ENCODE results near the gene PARP15.
"Not testable (repeated sequence)": the region's sequence is repeated elsewhere in the genome, so short reads cannot be mapped to it uniquely, and the experiment has no call there.

Gene PARP15

GRCh38 chr3:122665226-122665786 lies 87.9 kb downstream of the PARP15 start:
- no peak for DNase-seq (ENCODE audit: low read depth in 2 of 3, low spot score in 2 of 3)

- DNase-seq (ENCODE audit: low read depth in 2 of 3, low spot score in 2 of 3), result no peak
Observed at GRCh38 chr3:122665881-122666280, 88.4 kb downstream of the PARP15 start.

- DNase-seq (ENCODE audit: low read depth in 2 of 3, low spot score in 2 of 3), result no peak
Observed at GRCh38 chr3:122668930-122669730, 91.7 kb downstream of the PARP15 start.

GRCh38 chr3:122671553-122671952 lies 94.1 kb downstream of the PARP15 start:
- DNase-seq (ENCODE audit: low read depth in 2 of 3, low spot score in 2 of 3), result no peak

- no peak for DNase-seq (ENCODE audit: low read depth in 2 of 3, low spot score in 2 of 3)
Observed at GRCh38 chr3:122674339-122674738, 96.9 kb downstream of the PARP15 start.

- DNase-seq (ENCODE audit: low read depth in 2 of 3, low spot score in 2 of 3), result no peak
Observed at GRCh38 chr3:122676759-122677158, 99.3 kb downstream of the PARP15 start.

- DNase-seq (ENCODE audit: low read depth in 2 of 3, low spot score in 2 of 3), result no peak
Observed at GRCh38 chr3:122677216-122677615, 99.8 kb downstream of the PARP15 start.

- no peak for DNase-seq (ENCODE audit: low read depth in 2 of 3, low spot score in 2 of 3)
Observed at GRCh38 chr3:122678506-122678905, 101.1 kb downstream of the PARP15 start.

DNA sequence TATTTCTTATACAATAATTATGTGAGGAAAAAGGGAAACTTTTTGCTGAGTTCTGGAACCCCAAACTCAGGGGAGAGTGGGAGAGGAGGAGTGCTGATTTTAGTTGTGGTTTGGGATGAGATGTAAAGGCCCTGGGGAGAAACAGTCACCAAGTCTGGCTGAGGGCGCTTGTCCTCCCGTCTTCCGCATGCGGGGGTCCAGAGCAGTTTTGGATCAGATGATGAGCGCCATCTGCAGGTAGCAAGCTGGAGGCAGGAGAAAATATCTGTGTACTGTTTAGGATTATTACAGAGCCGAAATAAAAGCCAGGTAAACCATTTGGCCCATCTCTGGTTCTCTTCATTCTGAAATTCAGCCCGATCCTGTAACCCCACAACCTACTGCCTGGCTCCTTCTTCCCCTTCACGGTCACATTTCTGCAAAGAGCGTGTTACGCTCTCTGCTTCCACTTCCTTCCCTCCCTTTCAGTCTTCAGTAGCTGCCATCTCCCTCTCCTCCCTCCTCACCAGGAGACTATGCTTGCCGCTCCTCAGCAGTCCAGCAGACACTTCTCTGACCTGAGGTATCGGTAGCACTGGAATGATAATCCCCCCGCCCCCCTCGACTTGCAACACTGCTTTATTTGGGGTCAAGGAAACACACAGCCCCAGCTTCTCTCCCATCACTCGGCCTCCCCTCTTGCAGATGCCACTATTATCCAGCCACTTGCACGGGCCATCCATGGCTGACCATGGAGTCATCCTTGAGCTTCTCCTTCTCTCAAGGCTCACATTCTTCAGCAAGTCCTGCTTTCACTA lies 101.8 kb downstream of the PARP15 start:
- DNase-seq (ENCODE audit: low read depth in 2 of 3, low spot score in 2 of 3), result peak; percentile 43 to 59 (median 47)

DNA sequence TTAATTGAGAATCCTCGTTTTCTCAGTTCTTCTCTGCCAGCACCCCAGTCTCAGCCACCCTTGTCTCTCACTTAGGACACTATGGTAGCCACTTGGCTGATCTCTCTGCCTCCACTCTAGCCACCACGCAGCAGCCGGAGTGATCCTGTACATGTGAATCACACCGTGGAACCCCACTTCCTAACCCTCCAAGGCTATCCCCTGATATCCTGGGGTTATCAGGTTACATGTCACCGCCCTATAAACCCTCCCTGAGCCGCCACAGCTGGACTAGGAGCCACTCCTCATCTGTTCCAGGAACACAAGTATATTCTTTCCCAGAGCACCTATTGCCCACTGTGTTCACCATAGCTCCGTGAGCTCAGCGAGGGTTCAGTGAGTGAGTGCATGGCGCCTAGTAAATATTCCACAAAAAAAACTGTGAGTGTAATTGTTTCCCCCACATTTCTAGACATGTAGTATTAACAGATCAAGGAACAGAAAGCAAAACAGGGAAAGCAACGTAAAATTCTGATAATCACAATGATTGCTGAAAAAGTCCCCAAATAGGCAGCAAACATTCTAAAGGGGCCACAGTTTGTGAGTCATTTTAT lies 102.5 kb downstream of the PARP15 start:
- DNase-seq (ENCODE audit: low read depth in 2 of 3, low spot score in 2 of 3), result no peak

GRCh38 chr3:122680475-122681283 lies 103.2 kb downstream of the PARP15 start, which contains the start of gene PARP14:
Gene PARP14, plus strand, starts transcription at chr3:122680839. Its CDS starts 45 bp downstream, at chr3:122680884.
- DNase-seq (ENCODE audit: low read depth in 2 of 3, low spot score in 2 of 3), result peak; percentile 30 to 54 (median 39)

- no peak for DNase-seq (ENCODE audit: low read depth in 2 of 3, low spot score in 2 of 3)
Observed at GRCh38 chr3:122681284-122681973, 104.0 kb downstream of the PARP15 start.

GRCh38 chr3:122681974-122682409 lies 104.5 kb downstream of the PARP15 start:
- DNase-seq (ENCODE audit: low read depth in 2 of 3, low spot score in 2 of 3), result no peak

DNA sequence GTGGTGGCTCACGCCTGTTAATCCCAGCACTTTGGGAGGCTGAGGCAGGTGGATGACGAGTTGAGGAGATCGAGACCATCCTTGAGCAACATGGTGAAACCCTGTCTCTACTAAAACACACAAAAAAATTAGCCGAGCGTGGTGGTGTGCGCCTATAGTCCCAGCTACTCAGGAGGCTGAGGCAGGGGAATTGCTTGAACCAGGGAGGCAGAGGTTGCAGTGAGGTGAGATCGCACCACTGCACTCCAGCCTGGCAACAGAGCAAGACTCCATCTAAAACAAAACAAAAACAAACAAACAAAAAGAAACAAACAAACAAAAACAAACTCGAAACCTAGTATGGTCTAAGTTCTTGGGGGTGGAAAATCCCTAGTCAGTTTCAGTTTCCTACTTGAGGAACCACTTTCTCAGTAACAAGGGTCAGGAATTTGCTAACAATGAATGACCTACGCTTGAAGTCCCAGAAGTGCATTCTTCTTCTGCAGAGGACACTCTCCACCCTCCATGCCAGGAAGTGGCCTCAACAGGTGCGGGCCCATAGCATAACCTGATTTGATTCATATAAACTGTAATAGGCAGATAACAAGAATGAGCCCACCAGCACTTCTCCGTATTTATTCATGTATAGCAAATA lies 105.4 kb downstream of the PARP15 start:
- DNase-seq (ENCODE audit: low read depth in 2 of 3, low spot score in 2 of 3), result not testable (repeated sequence)

- DNase-seq (ENCODE audit: low read depth in 2 of 3, low spot score in 2 of 3), result no peak
Observed at GRCh38 chr3:122687298-122687697, 109.8 kb downstream of the PARP15 start.
